Measurements from ENCODE around the gene FOSL1.
A peak's percentile ranks its signal among the peaks of the same experiment; 100 is the strongest.

The FOSL1 gene

GRCh38 chr11:65900125-65900898 lies at the start of gene FOSL1:
Gene FOSL1, minus strand, starts transcription at chr11:65900388. Its CDS starts 49 bp downstream, at chr11:65900339.
- Mint-ChIP-seq H3K36me3 (ENCODE audit: low read depth) (peaks cover 27% of the 10 kb centered on the region), H3K27me3 (no peaks in the 10 kb centered on the region), H3K4me1 (ENCODE audit: low read depth) (peaks cover 45% of the 10 kb centered on the region), H3K9me3 (no peaks in the 10 kb centered on the region), H3K4me3 (peak within 1 kb of the TSS; percentile 82), H3K27ac (peak within 1 kb of the TSS; percentile 86)

GRCh38 chr11:65947603-65948125 lies 47.5 kb upstream of the FOSL1 start:
- no peaks in the 10 kb centered on the region for H3K36me3 Mint-ChIP-seq (ENCODE audit: low read depth)
- no peaks in the 10 kb centered on the region for H3K4me1 Mint-ChIP-seq (ENCODE audit: low read depth)
- no peaks in the 10 kb centered on the region for H3K27me3 Mint-ChIP-seq
- H3K4me3 Mint-ChIP-seq = no peak overlapping the region
- no peak overlapping the region for H3K27ac Mint-ChIP-seq
- H3K9me3 Mint-ChIP-seq = no peaks in the 10 kb centered on the region

GRCh38 chr11:65947133-65947532 lies 46.9 kb upstream of the FOSL1 start:
- Mint-ChIP-seq H3K27ac (no peak overlapping the region), H3K9me3 (no peaks in the 10 kb centered on the region), H3K27me3 (no peaks in the 10 kb centered on the region), H3K4me3 (no peak overlapping the region), H3K36me3 (ENCODE audit: low read depth) (no peaks in the 10 kb centered on the region), H3K4me1 (ENCODE audit: low read depth) (no peaks in the 10 kb centered on the region)

- Mint-ChIP-seq H3K27ac (no peak overlapping the region), H3K9me3 (no peaks in the 10 kb centered on the region), H3K36me3 (ENCODE audit: low read depth) (no peaks in the 10 kb centered on the region), H3K27me3 (no peaks in the 10 kb centered on the region), H3K4me1 (ENCODE audit: low read depth) (peaks cover under 1% of the 10 kb centered on the region), H3K4me3 (no peak overlapping the region)
Observed at GRCh38 chr11:65946655-65947054, 46.5 kb upstream of the FOSL1 start.

- Mint-ChIP-seq H3K4me1 (ENCODE audit: low read depth) (peaks cover 6% of the 10 kb centered on the region), H3K27ac (no peak overlapping the region), H3K9me3 (no peaks in the 10 kb centered on the region)
Observed at GRCh38 chr11:65945941-65946558, 45.9 kb upstream of the FOSL1 start.

GRCh38 chr11:65945430-65945911 lies 45.3 kb upstream of the FOSL1 start, which contains the start of gene TSGA10IP:
Gene TSGA10IP, plus strand, starts transcription at chr11:65945480. Its CDS starts 196 bp downstream, at chr11:65945676.
- Mint-ChIP-seq H3K4me3 (no peak within 1 kb of the TSS), H3K9me3 (no peaks in the 10 kb centered on the region), H3K27me3 (no peaks in the 10 kb centered on the region), H3K36me3 (ENCODE audit: low read depth) (no peaks in the 10 kb centered on the region), H3K27ac (no peak within 1 kb of the TSS), H3K4me1 (ENCODE audit: low read depth) (peaks cover 9% of the 10 kb centered on the region)

More at GRCh38 chr11:65945941-65946558, 45.9 kb upstream of the FOSL1 start:
- no peaks in the 10 kb centered on the region for H3K36me3 Mint-ChIP-seq (ENCODE audit: low read depth)
- no peak overlapping the region for H3K4me3 Mint-ChIP-seq
- H3K27me3 Mint-ChIP-seq = no peaks in the 10 kb centered on the region

GRCh38 chr11:65944767-65945166 lies 44.6 kb upstream of the FOSL1 start:
- H3K4me3 Mint-ChIP-seq = no peak overlapping the region
- H3K4me1 Mint-ChIP-seq (ENCODE audit: low read depth) = peaks cover 9% of the 10 kb centered on the region
- H3K27ac Mint-ChIP-seq = no peak overlapping the region
- H3K27me3 Mint-ChIP-seq = no peaks in the 10 kb centered on the region
- H3K36me3 Mint-ChIP-seq (ENCODE audit: low read depth) = no peaks in the 10 kb centered on the region
- no peaks in the 10 kb centered on the region for H3K9me3 Mint-ChIP-seq

- peaks cover 9% of the 10 kb centered on the region for H3K4me1 Mint-ChIP-seq (ENCODE audit: low read depth)
- no peaks in the 10 kb centered on the region for H3K27me3 Mint-ChIP-seq
- H3K9me3 Mint-ChIP-seq = no peaks in the 10 kb centered on the region
- no peak overlapping the region for H3K4me3 Mint-ChIP-seq
- no peaks in the 10 kb centered on the region for H3K36me3 Mint-ChIP-seq (ENCODE audit: low read depth)
- no peak overlapping the region for H3K27ac Mint-ChIP-seq
Observed at GRCh38 chr11:65944191-65944590, 44.0 kb upstream of the FOSL1 start.

GRCh38 chr11:65942531-65942930 lies 42.3 kb upstream of the FOSL1 start:
- Mint-ChIP-seq H3K27me3 (no peaks in the 10 kb centered on the region), H3K27ac (no peak overlapping the region)

GRCh38 chr11:65941720-65942310 lies 41.6 kb upstream of the FOSL1 start:
- no peak overlapping the region for H3K4me3 Mint-ChIP-seq
- no peaks in the 10 kb centered on the region for H3K9me3 Mint-ChIP-seq
- H3K36me3 Mint-ChIP-seq (ENCODE audit: low read depth) = no peaks in the 10 kb centered on the region
- no peak overlapping the region for H3K27ac Mint-ChIP-seq
- no peaks in the 10 kb centered on the region for H3K27me3 Mint-ChIP-seq
- H3K4me1 Mint-ChIP-seq (ENCODE audit: low read depth) = peaks cover 9% of the 10 kb centered on the region

More at GRCh38 chr11:65942531-65942930, 42.3 kb upstream of the FOSL1 start:
- Mint-ChIP-seq H3K4me3 (no peak overlapping the region), H3K9me3 (no peaks in the 10 kb centered on the region), H3K36me3 (ENCODE audit: low read depth) (no peaks in the 10 kb centered on the region), H3K4me1 (ENCODE audit: low read depth) (peaks cover 9% of the 10 kb centered on the region)

GRCh38 chr11:65937766-65938165 lies 37.6 kb upstream of the FOSL1 start:
- Mint-ChIP-seq H3K27me3 (no peaks in the 10 kb centered on the region), H3K4me1 (ENCODE audit: low read depth) (peaks cover 9% of the 10 kb centered on the region), H3K27ac (no peak overlapping the region), H3K9me3 (no peaks in the 10 kb centered on the region), H3K4me3 (no peak overlapping the region), H3K36me3 (ENCODE audit: low read depth) (no peaks in the 10 kb centered on the region)

GRCh38 chr11:65934014-65934413 lies 33.8 kb upstream of the FOSL1 start:
- Mint-ChIP-seq H3K4me1 (ENCODE audit: low read depth) (peaks cover 23% of the 10 kb centered on the region), H3K27me3 (no peaks in the 10 kb centered on the region), H3K9me3 (no peaks in the 10 kb centered on the region), H3K36me3 (ENCODE audit: low read depth) (no peaks in the 10 kb centered on the region), H3K27ac (no peak overlapping the region), H3K4me3 (no peak overlapping the region)

- no peaks in the 10 kb centered on the region for H3K36me3 Mint-ChIP-seq (ENCODE audit: low read depth)
- no peak overlapping the region for H3K4me3 Mint-ChIP-seq
- peak overlapping the region; percentile 36 for H3K27ac Mint-ChIP-seq
- no peaks in the 10 kb centered on the region for H3K27me3 Mint-ChIP-seq
- peaks cover 38% of the 10 kb centered on the region for H3K4me1 Mint-ChIP-seq (ENCODE audit: low read depth)
- H3K9me3 Mint-ChIP-seq = no peaks in the 10 kb centered on the region
Observed at GRCh38 chr11:65932558-65932919, 32.4 kb upstream of the FOSL1 start.

- no peak overlapping the region for H3K4me3 Mint-ChIP-seq
- H3K36me3 Mint-ChIP-seq (ENCODE audit: low read depth) = no peaks in the 10 kb centered on the region
- H3K27ac Mint-ChIP-seq = no peak overlapping the region
- H3K4me1 Mint-ChIP-seq (ENCODE audit: low read depth) = peaks cover 44% of the 10 kb centered on the region
- no peaks in the 10 kb centered on the region for H3K9me3 Mint-ChIP-seq
- no peaks in the 10 kb centered on the region for H3K27me3 Mint-ChIP-seq
Observed at GRCh38 chr11:65931773-65932557, 31.8 kb upstream of the FOSL1 start.
